Measurements from ENCODE around the gene SLCO1B1. TPM values are rescaled to one million over a fixed set of nuclear protein-coding genes. Genes with fewer than 3 reads are reported as not detected.
"Not testable (repeated sequence)": the region's sequence is repeated elsewhere in the genome, so short reads cannot be mapped to it uniquely, and the experiment has no call there.

The SLCO1B1 gene
- polyA plus RNA-seq, 1 donor (not counting 4 experiments of a cell fraction or from before 2014, with no cell fraction given): not detected

- Histone ChIP-seq H3K4me1 (ENCODE audit: control insufficient read depth, extremely low read depth, insufficient read depth, low read length) (no peaks in the 10 kb centered on the region), H3K9ac (ENCODE audit: control insufficient read depth, extremely low read depth, insufficient read depth, low read length) (no peak overlapping the region), H3K4me2 (ENCODE audit: control insufficient read depth, extremely low read depth, insufficient read depth, low read depth, low read length) (no peak overlapping the region), H3K4me3 (ENCODE audit: control insufficient read depth in 2 of 3, extremely low read depth in 1 of 3, insufficient read depth in 2 of 3, low read depth in 1 of 3, low read length in 3 of 3) (no peak overlapping the region), H3K79me2 (ENCODE audit: control insufficient read depth, insufficient read depth, low read length) (no peaks in the 10 kb centered on the region), H3K9me1 (ENCODE audit: control insufficient read depth, extremely low read depth, insufficient read depth, low read length) (no peaks in the 10 kb centered on the region), H3K9me3 (ENCODE audit: control insufficient read depth, low read depth, low read length) (no peaks in the 10 kb centered on the region), H3K27me3 (ENCODE audit: control insufficient read depth, extremely low read depth, insufficient read depth, low read length) (no peaks in the 10 kb centered on the region), H2AFZ (ENCODE audit: control insufficient read depth, low read length) (no peak overlapping the region), H3K27ac (ENCODE audit: control insufficient read depth, insufficient read depth, low read length) (no peak overlapping the region), H4K20me1 (ENCODE audit: control insufficient read depth, extremely low read depth, insufficient read depth, low read length) (no peaks in the 10 kb centered on the region), H3K36me3 (ENCODE audit: control insufficient read depth in 2 of 2, extremely low read depth in 1 of 2, insufficient read depth in 2 of 2, low read length in 2 of 2) (no peaks in the 10 kb centered on the region)
- no peak for TF ChIP-seq EZH2 (IDR thresholded peaks at IDR 0.05; ENCODE audit: low read length)
- TF ChIP-seq, protein P1, sequence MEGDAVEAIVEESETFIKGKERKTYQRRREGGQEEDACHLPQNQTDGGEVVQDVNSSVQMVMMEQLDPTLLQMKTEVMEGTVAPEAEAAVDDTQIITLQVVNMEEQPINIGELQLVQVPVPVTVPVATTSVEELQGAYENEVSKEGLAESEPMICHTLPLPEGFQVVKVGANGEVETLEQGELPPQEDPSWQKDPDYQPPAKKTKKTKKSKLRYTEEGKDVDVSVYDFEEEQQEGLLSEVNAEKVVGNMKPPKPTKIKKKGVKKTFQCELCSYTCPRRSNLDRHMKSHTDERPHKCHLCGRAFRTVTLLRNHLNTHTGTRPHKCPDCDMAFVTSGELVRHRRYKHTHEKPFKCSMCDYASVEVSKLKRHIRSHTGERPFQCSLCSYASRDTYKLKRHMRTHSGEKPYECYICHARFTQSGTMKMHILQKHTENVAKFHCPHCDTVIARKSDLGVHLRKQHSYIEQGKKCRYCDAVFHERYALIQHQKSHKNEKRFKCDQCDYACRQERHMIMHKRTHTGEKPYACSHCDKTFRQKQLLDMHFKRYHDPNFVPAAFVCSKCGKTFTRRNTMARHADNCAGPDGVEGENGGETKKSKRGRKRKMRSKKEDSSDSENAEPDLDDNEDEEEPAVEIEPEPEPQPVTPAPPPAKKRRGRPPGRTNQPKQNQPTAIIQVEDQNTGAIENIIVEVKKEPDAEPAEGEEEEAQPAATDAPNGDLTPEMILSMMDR (optimal IDR thresholded peaks at IDR 0.05 in 1 of 3, IDR thresholded peaks at IDR 0.05 in 1 of 3, conservative IDR thresholded peaks at IDR 0.05 in 1 of 3; ENCODE audit: extremely low read depth in 1 of 3, insufficient read depth in 2 of 3, low read length in 3 of 3): no peak
- DNase-seq (ENCODE audit: low read depth, low spot score): no peak
- no peak for FAIRE-seq
- dilution Hi-C loops (cut with MboI; ENCODE audit: extremely low pct_ligation_motif_present, low sequenced_read_pairs): no loop called here
Measured at GRCh38 chr12:21138016-21138415, 7.0 kb downstream of the SLCO1B1 start.

DNA sequence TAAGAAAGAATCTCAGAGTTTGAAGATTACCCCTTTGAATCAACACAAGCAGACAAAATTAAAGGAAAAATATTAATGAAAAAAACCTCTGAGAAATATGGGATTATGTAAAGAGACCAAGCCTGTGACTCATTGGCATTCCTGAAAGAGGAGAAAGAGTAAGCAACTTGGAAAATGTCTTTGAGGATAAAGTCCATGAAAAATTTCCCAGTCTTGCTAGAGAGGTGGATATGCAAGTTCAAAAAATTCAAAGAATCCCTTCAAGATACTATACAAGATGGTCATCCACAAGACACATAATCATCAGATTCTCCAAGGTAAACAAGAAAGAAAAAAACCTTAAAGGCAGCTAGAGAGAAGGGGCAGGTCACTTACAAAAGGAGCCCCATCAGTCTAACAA, 13.3 kb downstream of the SLCO1B1 start:
- H2AFZ ChIP-seq (ENCODE audit: control insufficient read depth, low read length): no peak overlapping the region
- H3K4me1 ChIP-seq (ENCODE audit: control insufficient read depth, extremely low read depth, insufficient read depth, low read length): no peaks in the 10 kb centered on the region
- dilution Hi-C loops (cut with MboI; ENCODE audit: extremely low pct_ligation_motif_present, low sequenced_read_pairs): no loop called here
- DNase-seq (ENCODE audit: low read depth, low spot score) (no peak), FAIRE-seq (no peak)
- H3K9ac ChIP-seq (ENCODE audit: control insufficient read depth, extremely low read depth, insufficient read depth, low read length): no peak overlapping the region
- H3K9me1 ChIP-seq (ENCODE audit: control insufficient read depth, extremely low read depth, insufficient read depth, low read length): no peaks in the 10 kb centered on the region
- H4K20me1 ChIP-seq (ENCODE audit: control insufficient read depth, extremely low read depth, insufficient read depth, low read length): no peaks in the 10 kb centered on the region
- no peak overlapping the region for H3K27ac ChIP-seq (ENCODE audit: control insufficient read depth, insufficient read depth, low read length)
- no peaks in the 10 kb centered on the region for H3K79me2 ChIP-seq (ENCODE audit: control insufficient read depth, insufficient read depth, low read length)
- H3K9me3 ChIP-seq (ENCODE audit: control insufficient read depth, low read depth, low read length): no peaks in the 10 kb centered on the region
- no peak overlapping the region for H3K4me3 ChIP-seq (ENCODE audit: control insufficient read depth in 2 of 3, extremely low read depth in 1 of 3, insufficient read depth in 2 of 3, low read depth in 1 of 3, low read length in 3 of 3)
- H3K4me2 ChIP-seq (ENCODE audit: control insufficient read depth, extremely low read depth, insufficient read depth, low read depth, low read length): no peak overlapping the region
- no peaks in the 10 kb centered on the region for H3K27me3 ChIP-seq (ENCODE audit: control insufficient read depth, extremely low read depth, insufficient read depth, low read length)
- H3K36me3 ChIP-seq (ENCODE audit: control insufficient read depth in 2 of 2, extremely low read depth in 1 of 2, insufficient read depth in 2 of 2, low read length in 2 of 2): no peaks in the 10 kb centered on the region
- TF ChIP-seq EZH2 (IDR thresholded peaks at IDR 0.05; ENCODE audit: low read length): no peak
- TF ChIP-seq, protein P1 (optimal IDR thresholded peaks at IDR 0.05 in 1 of 3, IDR thresholded peaks at IDR 0.05 in 1 of 3, conservative IDR thresholded peaks at IDR 0.05 in 1 of 3; ENCODE audit: extremely low read depth in 1 of 3, insufficient read depth in 2 of 3, low read length in 3 of 3): no peak

DNA sequence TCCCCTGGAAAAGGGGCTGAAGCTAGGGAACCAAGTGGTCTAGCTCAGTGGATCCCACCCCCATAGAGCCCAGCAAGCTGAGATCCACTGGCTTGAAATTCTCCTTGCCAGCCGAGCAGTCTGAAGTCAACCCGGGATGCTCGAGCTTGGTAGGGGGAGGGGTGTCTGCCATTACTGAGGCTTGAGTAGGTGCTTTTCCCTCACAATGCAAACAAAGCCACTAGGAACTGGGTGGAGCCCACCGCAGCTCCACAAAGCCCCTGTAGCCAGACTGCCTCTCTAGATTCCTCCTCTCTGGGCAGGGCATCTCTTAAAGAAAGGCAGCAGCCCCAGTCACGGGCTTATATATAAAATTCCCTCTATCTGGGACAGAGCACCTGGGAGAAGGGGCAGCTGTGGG, 18.9 kb downstream of the SLCO1B1 start:
- H3K9ac ChIP-seq (ENCODE audit: control insufficient read depth, extremely low read depth, insufficient read depth, low read length); H3K4me2 ChIP-seq (ENCODE audit: control insufficient read depth, extremely low read depth, insufficient read depth, low read depth, low read length); H3K36me3 ChIP-seq (ENCODE audit: control insufficient read depth in 2 of 2, extremely low read depth in 1 of 2, insufficient read depth in 2 of 2, low read length in 2 of 2); H3K79me2 ChIP-seq (ENCODE audit: control insufficient read depth, insufficient read depth, low read length); H2AFZ ChIP-seq (ENCODE audit: control insufficient read depth, low read length); FAIRE-seq; DNase-seq (ENCODE audit: low read depth, low spot score); H3K9me3 ChIP-seq (ENCODE audit: control insufficient read depth, low read depth, low read length); H3K27ac ChIP-seq (ENCODE audit: control insufficient read depth, insufficient read depth, low read length); H3K27me3 ChIP-seq (ENCODE audit: control insufficient read depth, extremely low read depth, insufficient read depth, low read length); H3K9me1 ChIP-seq (ENCODE audit: control insufficient read depth, extremely low read depth, insufficient read depth, low read length); H4K20me1 ChIP-seq (ENCODE audit: control insufficient read depth, extremely low read depth, insufficient read depth, low read length); H3K4me3 ChIP-seq (ENCODE audit: control insufficient read depth in 2 of 3, extremely low read depth in 1 of 3, insufficient read depth in 2 of 3, low read depth in 1 of 3, low read length in 3 of 3); H3K4me1 ChIP-seq (ENCODE audit: control insufficient read depth, extremely low read depth, insufficient read depth, low read length); dilution Hi-C loops (cut with MboI; ENCODE audit: extremely low pct_ligation_motif_present, low sequenced_read_pairs): not testable (repeated sequence)

Data from keratinocyte (primary cell).